Activated naive CD4-positive, alpha-beta T cell treated with anti-CD3 and anti-CD28 coated beads for 36 hours (primary cell): ENCODE results near the gene AKT1. TPM values are rescaled to one million over a fixed set of nuclear protein-coding genes. Genes with fewer than 3 reads are reported as not detected.

ENCODE experiments used
- CTCF ChIA-PET: fragments of 350-600 bp; sonication (Branson Sonifier 250); formaldehyde crosslinking; loops from one replicate; lab custom pipeline; 2021; ENCODE audit warnings: antibody characterized with exemption; lab: Charles Lee
- DNase-seq: peaks from one replicate; pipeline ENCODE4 v3.0.0-alpha.2; 2020
- H3K27ac Mint-ChIP-seq: one replicate; pipeline ENCODE4 v1.8.0; 2021; ENCODE audit warnings: mild to moderate bottlenecking, mixed read lengths
- H3K27me3 Mint-ChIP-seq: one replicate; pipeline ENCODE4 v1.8.0; 2021; ENCODE audit warnings: low read depth, mixed read lengths
- H3K36me3 Mint-ChIP-seq: one replicate; pipeline ENCODE4 v1.8.0; 2021; ENCODE audit warnings: low read depth, mixed read lengths
- H3K4me1 Mint-ChIP-seq: one replicate; pipeline ENCODE4 v1.8.0; 2021; ENCODE audit warnings: low read depth, mixed read lengths
- H3K4me3 Mint-ChIP-seq: one replicate; pipeline ENCODE4 v1.8.0; 2021; ENCODE audit warnings: mild to moderate bottlenecking, moderate library complexity, mixed read lengths
- H3K9me3 Mint-ChIP-seq: one replicate; pipeline ENCODE4 v1.8.0; 2021; ENCODE audit warnings: mixed read lengths
- intact Hi-C: fragments of 100-400 bp; cut with micrococcal nuclease; formaldehyde crosslinking; loops from one replicate; pipeline ENCODE4 v1.15.1; 2023
- total RNA-seq, 2 experiments: library from RNA; stranded (reverse); gene quantifications; one replicate each; pipeline ENCODE4 v1.2.3, GENCODE V29; 2021

The AKT1 gene
- total RNA-seq, 2 experiments from 2014 or later = 114 to 115 TPM

DNA sequence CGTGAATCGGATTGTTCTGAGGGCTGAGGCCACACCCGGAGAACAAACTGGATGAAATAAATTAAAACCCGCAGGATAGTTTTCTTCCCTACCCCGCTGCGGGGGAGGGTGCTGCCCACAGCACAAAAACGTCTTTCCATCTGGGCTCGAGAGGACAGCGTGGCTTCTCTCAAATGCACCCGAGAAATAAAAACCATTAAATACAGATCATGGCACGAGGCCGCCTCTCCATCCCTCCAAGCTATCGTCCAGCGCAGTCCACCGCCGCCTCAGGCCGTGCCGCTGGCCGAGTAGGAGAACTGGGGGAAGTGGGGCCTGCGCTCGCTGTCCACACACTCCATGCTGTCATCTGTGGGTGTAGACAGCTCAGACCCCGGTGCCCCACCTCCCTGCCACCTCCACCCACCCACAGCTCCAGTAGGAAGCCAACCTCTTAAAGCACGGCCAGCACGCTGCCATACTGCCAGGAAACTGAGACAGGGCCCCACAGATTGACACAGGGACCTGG is 25.4 kb downstream of the AKT1 start:
- CTCF ChIA-PET = interaction anchor here (0.8 to 2.1 kb wide), 5 partner anchors 11 to 62 kb away, joined by 3 to 14 read pairs (median 3); partner anchors contain the start of gene SIVA1
- Mint-ChIP-seq H3K4me1 (peaks cover 7% of the 10 kb centered on the region), H3K36me3 (peaks cover 18% of the 10 kb centered on the region), H3K9me3 (peaks cover 4% of the 10 kb centered on the region), H3K27ac (no peak overlapping the region), H3K4me3 (no peak overlapping the region), H3K27me3 (no peaks in the 10 kb centered on the region)
- no peak for DNase-seq
- intact Hi-C loops = no loop called here

DNA sequence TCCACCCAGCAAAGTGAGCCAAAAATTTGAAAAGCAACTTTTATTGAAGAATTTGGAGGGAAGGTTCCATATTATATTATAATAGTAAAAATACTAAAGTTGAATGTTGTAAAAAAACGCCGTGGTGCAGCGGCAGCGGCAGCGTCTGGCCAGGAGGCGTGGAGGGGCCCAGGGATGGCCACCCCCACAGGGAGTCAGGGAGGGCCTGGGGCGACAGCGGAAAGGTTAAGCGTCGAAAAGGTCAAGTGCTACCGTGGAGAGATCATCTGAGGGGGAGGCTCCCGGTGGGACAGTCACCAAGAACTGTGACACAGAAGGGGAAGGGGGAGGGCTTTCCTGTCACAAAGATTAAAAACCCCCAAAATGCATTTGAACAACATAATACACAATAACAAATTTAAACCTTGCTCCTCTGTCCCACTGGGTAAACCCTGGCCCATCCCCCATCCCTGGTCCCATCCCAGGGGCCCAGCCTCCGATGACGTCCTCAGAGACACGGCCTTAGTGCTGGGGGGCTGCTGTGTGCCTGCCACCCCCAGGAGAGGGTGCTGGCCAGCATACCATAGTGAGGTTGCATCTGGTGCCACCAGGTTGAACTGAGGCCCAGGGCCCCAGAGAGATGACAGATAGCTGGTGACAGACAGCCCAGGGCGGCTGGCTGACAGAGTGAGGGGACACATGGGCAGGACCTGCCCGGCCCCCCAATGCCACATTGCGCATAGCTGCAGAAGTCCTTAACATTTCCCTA is 26.1 kb downstream of the AKT1 start:
- H3K9me3 Mint-ChIP-seq = peaks cover 4% of the 10 kb centered on the region
- intact Hi-C loops = loop anchor here (2.0 kb wide), 1 partner anchor 31 kb away; the partner anchor contains the start of gene ZBTB42
- H3K36me3 Mint-ChIP-seq = peaks cover 18% of the 10 kb centered on the region
- peaks cover 7% of the 10 kb centered on the region for H3K4me1 Mint-ChIP-seq
- no peak overlapping the region for H3K4me3 Mint-ChIP-seq
- CTCF ChIA-PET = interaction anchor here (1.0 to 2.1 kb wide), 7 partner anchors 12 to 62 kb away, joined by 3 to 34 read pairs (median 4); no protein-coding TSS in a partner anchor
- no peaks in the 10 kb centered on the region for H3K27me3 Mint-ChIP-seq
- DNase-seq = no peak
- peak overlapping the region; percentile 41 for H3K27ac Mint-ChIP-seq

GRCh38 chr14:104768437-104769323 is 26.9 kb downstream of the AKT1 start:
- H3K27me3 Mint-ChIP-seq = no peaks in the 10 kb centered on the region
- peaks cover 4% of the 10 kb centered on the region for H3K9me3 Mint-ChIP-seq
- peaks cover 7% of the 10 kb centered on the region for H3K4me1 Mint-ChIP-seq
- intact Hi-C loops = loop anchor here (1.0 to 2.0 kb wide), 4 partner anchors 16 to 102 kb away; partner anchors contain the start of gene ZBTB42
- peaks cover 18% of the 10 kb centered on the region for H3K36me3 Mint-ChIP-seq
- peak; percentile 95 for DNase-seq
- CTCF ChIA-PET = interaction anchor here (0.6 to 1.9 kb wide), 15 partner anchors 9 to 1308 kb away, joined by 3 to 34 read pairs (median 4); partner anchors contain the start of gene SIVA1
- peak overlapping the region; percentile 41 for H3K27ac Mint-ChIP-seq
- no peak overlapping the region for H3K4me3 Mint-ChIP-seq

DNA sequence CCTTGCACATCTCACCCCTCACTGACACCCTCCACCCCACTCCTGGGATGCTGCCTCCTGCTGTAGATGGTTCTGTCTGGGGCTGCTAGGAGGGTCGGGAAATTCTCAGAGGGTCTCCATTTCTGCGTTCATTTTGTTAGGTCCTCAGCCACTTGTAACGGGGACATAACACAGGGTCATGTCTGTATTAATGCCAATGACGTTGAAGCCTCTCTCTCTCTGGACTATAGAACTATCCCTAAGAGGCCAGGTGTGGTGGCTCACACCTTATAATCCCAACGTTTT is 28.0 kb downstream of the AKT1 start:
- H3K27me3 Mint-ChIP-seq = no peaks in the 10 kb centered on the region
- peaks cover 18% of the 10 kb centered on the region for H3K36me3 Mint-ChIP-seq
- H3K4me1 Mint-ChIP-seq = peaks cover 7% of the 10 kb centered on the region
- no peak overlapping the region for H3K27ac Mint-ChIP-seq
- intact Hi-C loops = no loop called here
- H3K4me3 Mint-ChIP-seq = no peak overlapping the region
- DNase-seq = no peak
- peaks cover 4% of the 10 kb centered on the region for H3K9me3 Mint-ChIP-seq
- CTCF ChIA-PET = interaction anchor here (1.4 to 1.9 kb wide), 3 partner anchors 8 to 58 kb away, joined by 4 to 34 read pairs (median 13); no protein-coding TSS in a partner anchor

DNA sequence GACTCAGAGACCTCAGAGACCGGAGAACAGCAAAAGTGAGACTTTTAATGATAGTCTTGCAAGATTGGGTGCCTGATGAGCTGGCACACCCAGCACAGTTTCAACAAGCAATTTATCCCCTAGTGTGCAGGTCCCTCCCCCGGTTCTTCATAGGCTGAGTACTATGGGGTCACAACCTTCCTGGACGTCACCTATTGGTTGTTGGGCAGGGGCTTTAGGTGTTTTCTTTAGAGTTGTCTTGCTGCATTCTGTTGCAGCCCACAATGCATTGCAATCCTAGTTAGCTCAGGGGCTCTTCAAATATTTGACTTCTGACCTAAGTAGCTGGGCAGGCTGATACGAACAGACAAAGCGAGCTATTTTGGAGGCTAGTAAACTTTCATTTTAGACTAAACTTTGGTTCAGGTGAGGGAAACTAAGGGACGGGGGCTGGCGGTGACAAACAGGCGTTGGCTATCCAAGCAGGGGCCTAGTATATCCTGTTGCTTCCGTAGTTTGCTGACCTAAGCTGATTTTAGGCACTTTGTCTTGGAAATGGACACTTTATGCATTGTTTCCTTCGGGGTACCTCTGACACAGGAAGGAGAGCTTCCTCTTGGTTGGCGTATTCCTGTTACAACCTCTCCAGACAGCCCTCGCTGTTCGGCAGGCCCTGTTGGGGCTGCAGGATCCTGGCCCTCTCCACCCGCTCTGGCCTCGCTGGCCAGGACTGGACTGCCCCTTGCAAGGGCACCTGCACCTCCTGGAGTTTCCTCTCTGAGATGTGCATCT is 28.5 kb downstream of the AKT1 start:
- Mint-ChIP-seq H3K27me3 (no peaks in the 10 kb centered on the region), H3K4me3 (no peak overlapping the region), H3K27ac (no peak overlapping the region), H3K36me3 (peaks cover 19% of the 10 kb centered on the region), H3K9me3 (peaks cover 4% of the 10 kb centered on the region), H3K4me1 (peaks cover 7% of the 10 kb centered on the region)
- intact Hi-C loops = no loop called here
- DNase-seq = no peak
- CTCF ChIA-PET = interaction anchor here (0.6 to 1.9 kb wide), 4 partner anchors 8 to 59 kb away, joined by 4 to 13 read pairs (median 6); no protein-coding TSS in a partner anchor

- Mint-ChIP-seq H3K4me3 (no peak overlapping the region), H3K27ac (no peak overlapping the region), H3K9me3 (peaks cover 4% of the 10 kb centered on the region), H3K27me3 (no peaks in the 10 kb centered on the region), H3K36me3 (peaks cover 19% of the 10 kb centered on the region), H3K4me1 (peaks cover 7% of the 10 kb centered on the region)
- DNase-seq = no peak
- intact Hi-C loops = no loop called here
- CTCF ChIA-PET = interaction anchor here (0.6 to 1.6 kb wide), 4 partner anchors 14 to 59 kb away, joined by 3 to 7 read pairs (median 4); no protein-coding TSS in a partner anchor
Measured at GRCh38 chr14:104766256-104766862, 29.2 kb downstream of the AKT1 start.

GRCh38 chr14:104765517-104765916 is 30.0 kb downstream of the AKT1 start:
- no peaks in the 10 kb centered on the region for H3K9me3 Mint-ChIP-seq
- no peak overlapping the region for H3K4me3 Mint-ChIP-seq
- no peaks in the 10 kb centered on the region for H3K27me3 Mint-ChIP-seq
- intact Hi-C loops = no loop called here
- DNase-seq = no peak
- no peak overlapping the region for H3K27ac Mint-ChIP-seq
- CTCF ChIA-PET = interaction anchor here (0.6 to 1.3 kb wide), 3 partner anchors 23 to 60 kb away, joined by 4 to 6 read pairs (median 5); no protein-coding TSS in a partner anchor
- H3K36me3 Mint-ChIP-seq = peaks cover 19% of the 10 kb centered on the region
- H3K4me1 Mint-ChIP-seq = peaks cover 7% of the 10 kb centered on the region

DNA sequence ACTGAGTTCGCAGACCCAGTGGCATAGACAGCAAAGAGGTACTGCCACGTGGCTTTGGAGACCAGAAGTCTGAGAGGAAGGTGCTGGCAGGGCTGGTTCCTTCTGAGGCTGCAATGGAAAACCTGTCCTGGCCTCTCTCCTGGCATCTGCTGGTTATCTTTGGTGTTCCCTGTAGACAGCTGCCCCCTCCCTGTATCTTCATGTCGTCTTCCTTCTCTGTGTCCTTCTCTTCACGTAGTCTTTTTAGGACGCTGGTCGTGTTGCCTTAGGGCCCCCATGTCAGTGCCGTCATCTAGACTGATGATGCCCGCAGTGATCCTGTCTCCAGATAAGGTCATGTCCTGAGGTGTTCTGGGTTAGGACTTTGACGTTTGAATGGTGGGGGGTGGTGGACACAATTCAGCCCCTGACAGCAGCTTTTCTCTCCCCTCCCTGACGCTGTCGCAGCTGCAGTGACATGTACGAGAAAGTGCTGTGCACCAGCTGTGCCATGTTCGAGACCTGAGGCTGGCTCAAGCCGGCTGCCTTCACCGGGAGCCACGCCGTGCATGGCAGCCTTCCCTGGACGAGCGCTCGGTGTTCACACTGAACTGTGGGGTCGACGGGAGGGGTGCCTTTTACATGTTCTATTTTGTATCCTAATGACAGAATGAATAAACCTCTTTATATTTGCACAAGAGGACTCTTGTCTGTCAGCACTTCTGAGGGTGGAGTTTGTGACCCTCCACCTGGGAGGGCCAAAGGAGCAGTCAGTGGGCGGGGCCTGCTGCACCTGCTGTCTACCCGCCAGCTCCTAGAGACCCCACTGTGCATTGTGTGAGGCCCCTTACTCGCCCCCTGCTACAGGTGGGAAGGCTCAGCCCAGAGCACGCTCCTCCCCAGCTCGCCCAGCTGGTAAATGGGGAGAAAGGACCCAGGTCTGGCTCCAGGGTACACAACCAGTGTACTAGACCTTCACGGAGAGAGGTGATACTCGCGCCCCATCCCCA is 36.3 kb downstream of the AKT1 start:
- no peak for DNase-seq
- H3K36me3 Mint-ChIP-seq = peaks cover 27% of the 10 kb centered on the region
- H3K4me1 Mint-ChIP-seq = peaks cover 25% of the 10 kb centered on the region
- CTCF ChIA-PET = interaction anchor here (2.6 kb wide), 1 partner anchor 9 kb away, joined by 13 read pairs; no protein-coding TSS in a partner anchor
- intact Hi-C loops = loop anchor here (10.0 kb wide), 1 partner anchor 306 kb away; the partner anchor contains the start of gene GPR132
- no peak overlapping the region for H3K4me3 Mint-ChIP-seq
- no peaks in the 10 kb centered on the region for H3K9me3 Mint-ChIP-seq
- no peaks in the 10 kb centered on the region for H3K27me3 Mint-ChIP-seq
- H3K27ac Mint-ChIP-seq = no peak overlapping the region

DNA sequence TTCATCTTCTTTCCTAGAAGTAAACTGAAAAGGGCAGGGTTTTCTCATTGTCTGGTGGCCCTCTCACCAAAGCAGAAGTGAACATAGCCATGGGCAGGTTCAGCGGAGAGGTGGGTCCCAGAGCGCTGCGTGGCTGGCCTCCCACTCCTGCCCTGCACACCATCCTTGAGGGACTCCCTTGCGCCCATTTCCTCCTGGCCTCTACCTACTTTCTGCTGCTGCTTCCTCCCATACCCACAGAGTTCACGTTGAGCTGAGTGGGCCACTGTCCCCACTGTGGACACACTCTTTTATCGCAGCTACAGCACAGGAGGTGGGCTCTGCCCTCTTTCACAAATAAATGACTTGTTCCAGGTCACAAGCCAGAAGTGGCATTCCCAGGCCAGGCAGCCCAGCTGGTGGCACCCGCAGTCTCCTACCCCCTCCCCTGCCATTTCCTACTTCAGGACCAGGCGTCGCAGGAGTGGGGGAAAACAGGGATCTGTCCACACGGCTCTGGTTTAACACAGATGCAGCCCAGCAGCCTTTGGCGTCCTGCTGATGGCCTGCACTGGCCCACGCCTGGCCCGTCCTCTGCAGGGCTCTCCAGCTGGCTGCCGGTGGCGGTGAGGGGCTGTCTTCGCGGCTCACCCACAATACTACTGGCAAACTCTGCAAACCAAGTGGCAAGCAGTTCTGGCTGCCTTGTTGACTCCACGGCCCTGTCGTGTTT is 37.7 kb downstream of the AKT1 start:
- H3K36me3 Mint-ChIP-seq = peaks cover 32% of the 10 kb centered on the region
- no peak overlapping the region for H3K27ac Mint-ChIP-seq
- peaks cover 32% of the 10 kb centered on the region for H3K4me1 Mint-ChIP-seq
- H3K4me3 Mint-ChIP-seq = no peak overlapping the region
- intact Hi-C loops = loop anchor here (10.0 kb wide), 1 partner anchor 307 kb away; the partner anchor contains the start of gene GPR132
- CTCF ChIA-PET = interaction anchor here (2.6 kb wide), 1 partner anchor 10 kb away, joined by 13 read pairs; no protein-coding TSS in a partner anchor
- H3K27me3 Mint-ChIP-seq = no peaks in the 10 kb centered on the region
- H3K9me3 Mint-ChIP-seq = no peaks in the 10 kb centered on the region
- DNase-seq = no peak

DNA sequence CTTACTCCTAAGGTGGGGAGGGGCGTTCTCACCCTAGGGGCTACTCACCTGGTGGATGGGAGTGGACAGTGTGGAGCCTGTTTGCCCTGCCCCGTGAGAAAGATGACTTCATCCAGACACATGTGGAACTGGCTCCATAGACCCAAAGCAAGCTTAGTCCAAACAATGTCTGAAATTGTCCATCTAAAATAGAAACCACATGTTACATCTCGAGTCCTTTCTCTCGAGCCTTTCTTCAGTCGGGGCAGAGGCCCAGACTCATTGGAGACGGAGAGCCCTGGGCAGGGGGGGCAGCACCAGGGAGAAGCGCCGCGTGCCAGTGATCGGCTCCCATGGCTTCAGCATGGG is 38.3 kb downstream of the AKT1 start:
- CTCF ChIA-PET = no interaction called here
- intact Hi-C loops = loop anchor here (10.0 kb wide), 1 partner anchor 308 kb away; the partner anchor contains the start of gene GPR132
- Mint-ChIP-seq H3K27me3 (no peaks in the 10 kb centered on the region), H3K36me3 (peaks cover 30% of the 10 kb centered on the region), H3K27ac (no peak overlapping the region), H3K4me1 (peaks cover 32% of the 10 kb centered on the region), H3K9me3 (no peaks in the 10 kb centered on the region), H3K4me3 (no peak overlapping the region)
- no peak for DNase-seq
